ACC112 (cell line): Measurements from ENCODE around the gene GLYATL3.
"Not testable (repeated sequence)": the region's sequence is repeated elsewhere in the genome, so short reads cannot be mapped to it uniquely, and the experiment has no call there.

Experiments used
- H2AFZ ChIP-seq: fragments of 200-600 bp; sonication (generic); one replicate; pipeline ENCODE4 v1.6.0; 2017; ENCODE audit warnings: antibody characterized with exemption, low read length; ENCODE audit not compliant: unreplicated experiment
- H3K27ac ChIP-seq: fragments of 200-600 bp; sonication (generic); 2 replicates; pipeline ENCODE4 v1.5.1; 2014; ENCODE audit warnings: low read depth, mild to moderate bottlenecking, antibody characterized with exemption, low read length, moderate library complexity
- H3K27me3 ChIP-seq: fragments of 200-600 bp; sonication (generic); 2 replicates; pipeline ENCODE4 v1.6.1; 2014; ENCODE audit warnings: mild to moderate bottlenecking, antibody characterized with exemption, low read length, moderate library complexity, mixed read lengths; ENCODE audit not compliant: insufficient read depth
- H3K36me3 ChIP-seq: fragments of 200-600 bp; sonication (generic); 2 replicates; pipeline ENCODE4 v1.6.1; 2016; ENCODE audit warnings: mild to moderate bottlenecking, antibody characterized with exemption, low read length, moderate library complexity, mixed read lengths; ENCODE audit not compliant: insufficient read depth
- H3K4me1 ChIP-seq: fragments of 200-600 bp; sonication (generic); one replicate; pipeline ENCODE4 v1.6.1; 2016; ENCODE audit warnings: low read length, mixed read lengths; ENCODE audit not compliant: insufficient read depth, unreplicated experiment, control insufficient read depth
- H3K4me3 ChIP-seq: fragments of 200-600 bp; sonication (generic); 2 replicates; pipeline ENCODE4 v1.5.1; 2014; ENCODE audit warnings: mild to moderate bottlenecking, low read depth, low read length
- H3K79me2 ChIP-seq: fragments of 200-600 bp; sonication (generic); one replicate; pipeline ENCODE4 v1.6.0; 2016; ENCODE audit warnings: low read length; ENCODE audit not compliant: control insufficient read depth, unreplicated experiment, insufficient read depth

The GLYATL3 gene

DNA sequence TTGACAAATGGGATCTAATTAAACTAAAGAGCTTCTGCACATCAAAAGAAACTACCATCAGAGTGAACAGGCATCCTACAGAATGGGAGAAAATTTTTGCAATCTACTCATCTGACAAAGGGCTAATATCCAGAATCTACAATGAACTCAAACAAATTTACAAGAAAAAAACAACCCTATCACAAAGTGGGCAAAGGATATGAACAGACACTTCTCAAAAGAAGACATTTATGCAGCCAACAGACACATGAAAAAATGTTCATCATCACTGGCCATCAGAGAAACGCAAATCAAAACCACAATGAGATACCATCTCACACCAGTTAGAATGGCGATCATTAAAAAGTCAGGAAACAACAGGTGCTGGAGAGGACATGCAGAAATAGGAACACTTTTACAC lies 23.2 kb upstream of the GLYATL3 start:
- peaks cover 19% of the 10 kb centered on the region for H3K36me3 ChIP-seq
- H3K27ac ChIP-seq, H3K27me3 ChIP-seq, H3K79me2 ChIP-seq, H2AFZ ChIP-seq, H3K4me3 ChIP-seq, H3K4me1 ChIP-seq: not testable (repeated sequence)

DNA sequence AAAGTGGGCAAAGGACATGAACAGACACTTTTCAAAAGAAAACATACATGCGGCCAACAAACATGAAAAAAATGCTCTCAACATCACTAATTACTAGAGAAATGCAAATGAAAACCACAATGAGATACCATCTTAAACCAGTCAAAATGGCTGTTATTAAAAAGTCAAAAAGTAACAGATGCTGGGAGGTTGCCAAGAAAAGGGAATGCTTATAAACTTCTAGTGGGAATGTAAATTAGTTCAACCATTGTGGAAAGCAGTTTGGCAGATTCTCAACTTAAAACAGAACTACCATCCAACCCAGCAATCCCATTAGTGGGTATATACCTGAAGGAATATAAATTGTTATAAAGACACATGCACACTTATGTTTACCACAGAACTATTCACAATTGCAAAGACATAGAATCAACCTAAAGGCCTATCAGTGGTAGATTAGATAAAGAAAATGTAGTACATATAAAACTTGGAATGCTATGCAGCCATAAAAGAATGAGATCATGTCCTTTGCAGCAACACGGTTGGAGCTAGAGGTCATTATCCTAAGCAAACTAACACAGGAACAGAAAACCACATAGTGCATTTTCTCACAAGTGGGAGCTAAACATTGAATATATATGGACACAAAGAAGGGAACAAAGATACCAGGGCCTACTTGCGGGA lies 20.3 kb upstream of the GLYATL3 start:
- Histone ChIP-seq H3K27ac (no peak overlapping the region), H3K79me2 (no peaks in the 10 kb centered on the region), H2AFZ (no peak overlapping the region), H3K27me3 (no peaks in the 10 kb centered on the region), H3K4me3 (no peak overlapping the region), H3K36me3 (peaks cover 3% of the 10 kb centered on the region), H3K4me1 (no peaks in the 10 kb centered on the region)

- not testable (repeated sequence) for H3K4me3 ChIP-seq, H3K79me2 ChIP-seq, H3K36me3 ChIP-seq, H3K27ac ChIP-seq, H2AFZ ChIP-seq, H3K4me1 ChIP-seq, H3K27me3 ChIP-seq
Observed at GRCh38 chr6:49481846-49482245, 17.9 kb upstream of the GLYATL3 start.

GRCh38 chr6:49483380-49483779 lies 16.3 kb upstream of the GLYATL3 start:
- not testable (repeated sequence) for H3K27me3 ChIP-seq, H3K4me3 ChIP-seq, H3K4me1 ChIP-seq, H3K36me3 ChIP-seq, H3K79me2 ChIP-seq, H3K27ac ChIP-seq, H2AFZ ChIP-seq

DNA sequence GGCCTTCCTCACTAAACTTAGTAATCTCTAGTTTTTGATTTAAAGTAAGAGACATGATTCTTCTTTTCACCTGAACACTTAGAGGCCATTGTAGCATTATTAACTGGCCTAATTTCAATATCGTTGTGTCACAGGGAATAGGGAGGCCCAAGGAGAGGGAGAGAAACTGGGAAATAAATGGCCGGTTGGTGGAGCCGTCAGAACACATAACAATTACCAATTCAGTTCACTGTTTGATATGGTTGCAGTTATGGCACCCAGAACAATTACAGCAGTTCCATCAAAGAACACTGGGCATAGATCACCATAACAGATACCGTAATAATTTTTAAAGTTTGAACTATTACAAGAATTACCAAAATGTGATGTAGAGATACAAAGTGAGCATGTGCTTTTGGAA lies 9.1 kb upstream of the GLYATL3 start:
- Histone ChIP-seq H3K27ac (no peak overlapping the region), H2AFZ (no peak overlapping the region), H3K27me3 (no peaks in the 10 kb centered on the region), H3K79me2 (no peaks in the 10 kb centered on the region), H3K4me3 (no peak overlapping the region), H3K36me3 (peaks cover 11% of the 10 kb centered on the region), H3K4me1 (no peaks in the 10 kb centered on the region)

DNA sequence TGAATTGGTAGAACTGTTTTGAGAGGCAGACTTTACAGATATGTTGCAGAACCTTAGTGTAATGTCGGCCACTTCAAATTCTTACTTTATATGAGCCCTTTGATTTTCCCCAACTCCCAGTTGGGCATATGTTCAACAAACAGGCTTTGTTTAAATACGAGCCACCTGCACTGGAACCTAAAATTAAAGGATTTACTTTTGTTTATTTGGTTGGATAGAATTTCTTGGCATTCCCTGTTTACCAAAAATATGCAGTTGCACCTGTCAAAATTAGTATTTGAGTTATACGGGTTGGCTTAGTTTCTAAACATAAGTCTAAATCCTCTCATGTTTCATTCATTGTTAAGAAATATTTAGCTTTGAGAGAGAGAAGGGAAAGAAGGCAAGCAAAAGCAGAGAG lies 2.4 kb upstream of the GLYATL3 start:
- H3K4me1 ChIP-seq = no peaks in the 10 kb centered on the region
- H3K36me3 ChIP-seq = peaks cover 4% of the 10 kb centered on the region
- no peak overlapping the region for H3K4me3 ChIP-seq
- no peaks in the 10 kb centered on the region for H3K79me2 ChIP-seq
- H3K27ac ChIP-seq = no peak overlapping the region
- H3K27me3 ChIP-seq = no peaks in the 10 kb centered on the region
- no peak overlapping the region for H2AFZ ChIP-seq

DNA sequence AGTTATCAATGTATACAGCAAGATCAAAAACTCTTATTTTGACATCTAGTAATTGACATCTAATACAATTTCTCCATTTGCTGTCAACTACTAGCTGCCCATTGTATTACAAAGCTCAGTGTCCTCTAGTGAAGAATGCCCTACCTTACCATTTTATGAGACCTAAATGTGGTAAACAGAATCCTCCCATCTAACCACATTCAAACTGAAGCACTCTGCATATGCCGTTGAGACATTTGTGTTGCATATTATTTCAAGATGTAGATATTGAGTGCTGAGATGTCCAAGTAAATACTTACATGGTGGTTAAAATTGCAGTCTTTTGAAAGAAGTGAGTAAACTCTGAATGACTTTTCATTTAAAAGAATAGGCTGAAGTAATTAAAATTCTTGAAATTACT lies 597 bp upstream of the GLYATL3 start:
- Histone ChIP-seq H3K4me1 (no peaks in the 10 kb centered on the region), H3K4me3 (no peak overlapping the region), H2AFZ (no peak overlapping the region), H3K79me2 (no peaks in the 10 kb centered on the region), H3K27me3 (no peaks in the 10 kb centered on the region), H3K36me3 (no peaks in the 10 kb centered on the region), H3K27ac (no peak overlapping the region)

- Histone ChIP-seq H3K27me3 (peaks cover 6% of the 10 kb centered on the region; the same call in 1 of the 2 replicates), H3K79me2 (no peaks in the 10 kb centered on the region), H3K36me3 (no peaks in the 10 kb centered on the region), H3K4me1 (no peaks in the 10 kb centered on the region), H2AFZ (no peak overlapping the region), H3K27ac (no peak overlapping the region), H3K4me3 (no peak overlapping the region)
Observed at GRCh38 chr6:49504666-49505065, 4.9 kb downstream of the GLYATL3 start.

DNA sequence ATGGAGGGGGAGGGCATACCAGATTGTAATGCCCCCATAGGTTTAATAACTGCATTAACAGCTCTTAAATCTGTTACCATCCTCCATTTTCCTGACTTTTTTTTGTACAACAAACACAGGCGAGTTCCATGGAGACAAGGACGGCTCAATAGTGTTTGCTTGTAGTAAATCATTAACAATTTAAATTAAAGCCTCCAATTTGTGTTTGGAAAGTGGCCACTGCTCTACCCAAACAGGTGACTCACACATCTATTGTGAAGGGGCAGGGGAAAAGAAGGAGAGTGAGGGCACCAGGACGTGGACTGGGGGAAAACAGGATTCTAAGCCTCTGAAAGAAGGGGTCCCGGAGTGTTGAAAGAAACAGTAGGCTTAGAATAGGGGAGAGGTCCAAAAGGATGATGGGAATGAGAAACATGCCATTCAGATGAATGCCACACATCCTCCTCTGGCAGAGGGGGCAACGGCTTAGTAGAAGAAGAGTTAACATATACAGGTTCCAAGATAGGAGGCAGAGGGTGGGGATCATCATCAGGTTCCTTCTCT lies 6.9 kb downstream of the GLYATL3 start:
- no peaks in the 10 kb centered on the region for H3K36me3 ChIP-seq
- H3K4me1 ChIP-seq = no peaks in the 10 kb centered on the region
- H3K27me3 ChIP-seq = peaks cover 10% of the 10 kb centered on the region; the same call in 1 of the 2 replicates
- no peaks in the 10 kb centered on the region for H3K79me2 ChIP-seq
- no peak overlapping the region for H2AFZ ChIP-seq
- no peak overlapping the region for H3K27ac ChIP-seq
- no peak overlapping the region for H3K4me3 ChIP-seq

DNA sequence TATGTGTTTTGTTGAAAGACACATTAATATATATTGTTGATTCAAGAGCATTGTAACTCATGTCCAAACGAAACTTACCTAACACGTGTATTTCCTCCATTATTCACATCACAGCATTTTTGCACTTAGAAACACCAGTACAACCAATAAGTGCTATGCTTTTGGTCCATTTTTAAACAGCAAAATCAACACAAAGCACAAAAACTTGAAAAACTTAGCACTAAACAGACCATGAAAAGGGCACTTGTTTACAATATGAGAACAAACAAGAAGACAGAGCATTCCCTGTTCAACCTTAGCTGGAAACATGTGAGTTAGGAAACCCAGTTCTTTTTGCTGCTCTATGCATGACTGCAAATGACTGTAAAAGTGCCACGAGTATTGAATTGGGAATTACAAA lies 9.6 kb downstream of the GLYATL3 start:
- Histone ChIP-seq H3K36me3 (no peaks in the 10 kb centered on the region), H3K4me1 (no peaks in the 10 kb centered on the region), H3K27me3 (peaks cover 11% of the 10 kb centered on the region; the same call in 1 of the 2 replicates), H2AFZ (no peak overlapping the region), H3K4me3 (no peak overlapping the region), H3K79me2 (no peaks in the 10 kb centered on the region), H3K27ac (no peak overlapping the region)

DNA sequence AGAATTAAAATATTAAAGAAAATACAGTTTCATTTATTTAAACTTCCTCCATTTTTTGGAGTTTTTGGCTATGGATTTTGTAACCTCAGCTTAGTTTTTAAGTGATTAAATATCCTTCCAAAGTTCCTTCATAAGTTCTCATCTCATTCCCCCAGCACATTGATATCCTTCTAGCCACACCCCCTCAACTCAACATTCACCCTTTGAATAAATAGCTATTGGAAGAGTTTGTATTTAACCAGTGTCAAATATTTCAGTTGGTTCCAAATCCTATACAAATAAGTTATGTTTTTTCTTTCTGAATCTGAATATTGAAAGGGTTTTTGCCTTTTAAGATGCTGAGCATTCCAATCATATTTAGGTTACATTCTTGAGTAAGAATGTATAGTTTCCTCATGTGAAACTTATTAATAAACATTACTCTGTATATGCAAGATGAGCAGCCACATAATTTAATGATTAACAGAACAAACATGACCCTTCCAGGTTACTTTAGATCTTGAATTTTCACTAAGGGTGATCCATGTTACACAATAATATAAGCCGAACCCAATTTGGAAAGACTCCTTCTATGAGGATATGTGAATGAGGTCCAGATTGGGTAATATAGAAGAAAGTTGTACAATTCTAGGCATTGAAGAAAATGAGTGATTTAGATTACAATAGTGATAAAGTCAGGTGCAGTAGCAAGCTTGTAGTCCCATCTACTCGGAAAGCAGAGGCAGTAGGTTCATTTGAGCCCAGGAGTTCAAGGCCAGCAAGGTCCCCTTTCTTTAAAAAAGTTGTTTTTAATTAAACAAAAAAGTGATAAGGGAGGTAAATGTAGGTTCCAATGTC lies 13.6 kb downstream of the GLYATL3 start:
- Histone ChIP-seq H3K79me2 (no peaks in the 10 kb centered on the region), H2AFZ (no peak overlapping the region), H3K36me3 (no peaks in the 10 kb centered on the region), H3K4me3 (no peak overlapping the region), H3K4me1 (no peaks in the 10 kb centered on the region), H3K27me3 (0 out of 2 replicates have a peak, but pooled peaks cover 8% of the 10 kb centered on the region), H3K27ac (no peak overlapping the region)
